Muscle of leg (tissue), 11 donors: ENCODE measurements around the gene TRAF2. TPM values are rescaled to one million over a fixed set of nuclear protein-coding genes. Genes with fewer than 3 reads are reported as not detected.

Source experiments
- DNase-seq: peaks from one replicate; pipeline ENCODE4 v3.0.0; 2013
- H3K27ac ChIP-seq: one replicate; pipeline ENCODE4 v1.5.1; 2013; ENCODE audit warnings: mild to moderate bottlenecking, low read length, control low read depth
- H3K27me3 ChIP-seq: one replicate; pipeline ENCODE4 v1.6.1; 2013; ENCODE audit warnings: low read length; ENCODE audit not compliant: control insufficient read depth, insufficient read depth
- H3K36me3 ChIP-seq: one replicate; pipeline ENCODE4 v1.6.1; 2013; ENCODE audit warnings: low read length; ENCODE audit not compliant: control insufficient read depth, insufficient read depth
- H3K4me1 ChIP-seq: one replicate; pipeline ENCODE4 v1.6.1; 2013; ENCODE audit warnings: low read length; ENCODE audit not compliant: control insufficient read depth, insufficient read depth
- H3K4me3 ChIP-seq: one replicate; pipeline ENCODE4 v1.5.1; 2013; ENCODE audit warnings: low read length, control low read depth
- H3K9me3 ChIP-seq: replicated peaks from 2 replicates; pipeline ENCODE4 v1.6.1; 2013; ENCODE audit warnings: low read depth, low read length; ENCODE audit not compliant: control insufficient read depth
- WGBS: methylation state at CpG from one replicate; pipeline ENCODE4 v1.1.5; 2013; ENCODE audit warnings: missing lambda C conversion rate; ENCODE audit not compliant: insufficient coverage; 5-methylcytosine and 5-hydroxymethylcytosine counted together
- polyA plus RNA-seq, 8 donors: library from polyadenylated mRNA; unstranded; fragments of 120-200 nt; gene quantifications; one replicate each; pipeline versions ENCODE4 v1.2.1 to v1.2.3, GENCODE V29; 2013; ENCODE audit warnings: inconsistent platforms in 1 of 8, low replicate concordance in 1 of 8; ENCODE audit not compliant: insufficient read length in 8 of 8, insufficient read depth in 1 of 8
- total RNA-seq: library from RNA; stranded (reverse); fragments of 120-200 nt; gene quantifications from one replicate; pipeline ENCODE4 v1.2.4, GENCODE V29; 2013

The TRAF2 gene
- total and polyA plus RNA-seq, 9 donors = 5.4 to 11.9 (median 10.1) TPM

DNA sequence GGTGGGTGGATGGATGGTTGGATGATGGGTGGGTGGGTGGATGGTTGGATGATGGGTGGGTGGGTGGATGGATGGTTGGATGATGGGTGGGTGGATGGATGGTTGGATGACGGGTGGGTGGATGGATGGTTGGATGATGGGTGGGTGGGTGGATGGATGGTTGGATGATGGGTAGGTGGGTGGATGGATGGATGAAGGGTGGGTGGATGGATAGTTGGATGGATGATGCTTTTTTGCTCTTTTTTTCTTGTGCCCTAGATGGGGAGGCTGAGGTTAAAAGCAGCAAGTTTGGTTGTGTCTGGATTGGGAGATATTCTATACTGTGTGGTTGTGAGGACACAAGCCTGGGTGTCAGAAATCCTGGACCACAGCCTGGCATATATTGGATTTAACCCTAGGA lies 71.1 kb downstream of the TRAF2 start:
- Histone ChIP-seq H3K27ac (no peak overlapping the region), H3K27me3 (no peaks in the 10 kb centered on the region), H3K4me3 (no peak overlapping the region), H3K36me3 (no peaks in the 10 kb centered on the region), H3K9me3 (no peaks in the 10 kb centered on the region), H3K4me1 (peaks cover 18% of the 10 kb centered on the region)
- WGBS = 100% methylated on average over 1 of the region's 1 CpG
- no peak for DNase-seq

DNA sequence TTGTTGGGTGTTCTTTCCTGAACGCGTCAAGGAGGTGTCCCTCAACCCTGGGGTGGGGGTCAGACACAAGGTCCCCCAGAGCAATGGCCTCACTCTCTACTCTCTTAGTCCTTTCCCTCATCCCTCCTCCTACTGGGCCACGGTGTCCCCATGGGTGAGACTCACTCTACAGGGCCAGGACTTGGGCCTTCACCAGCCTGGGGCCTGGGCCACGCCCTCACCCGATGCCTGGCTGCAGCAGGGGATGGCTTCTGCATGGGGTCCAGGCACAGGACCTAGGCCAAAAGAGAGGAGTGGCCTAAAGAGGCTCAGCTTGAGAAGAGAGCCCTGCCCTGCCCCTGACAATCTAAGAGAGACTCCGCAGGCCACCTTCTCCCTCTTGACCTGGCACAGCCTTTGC lies 71.6 kb downstream of the TRAF2 start:
- Histone ChIP-seq H3K4me1 (peaks cover 18% of the 10 kb centered on the region), H3K27me3 (no peaks in the 10 kb centered on the region), H3K4me3 (no peak overlapping the region), H3K27ac (no peak overlapping the region), H3K9me3 (no peaks in the 10 kb centered on the region), H3K36me3 (no peaks in the 10 kb centered on the region)
- DNase-seq = no peak
- 75% methylated on average over 3 of the region's 6 CpGs for whole genome bisulfite sequencing

DNA sequence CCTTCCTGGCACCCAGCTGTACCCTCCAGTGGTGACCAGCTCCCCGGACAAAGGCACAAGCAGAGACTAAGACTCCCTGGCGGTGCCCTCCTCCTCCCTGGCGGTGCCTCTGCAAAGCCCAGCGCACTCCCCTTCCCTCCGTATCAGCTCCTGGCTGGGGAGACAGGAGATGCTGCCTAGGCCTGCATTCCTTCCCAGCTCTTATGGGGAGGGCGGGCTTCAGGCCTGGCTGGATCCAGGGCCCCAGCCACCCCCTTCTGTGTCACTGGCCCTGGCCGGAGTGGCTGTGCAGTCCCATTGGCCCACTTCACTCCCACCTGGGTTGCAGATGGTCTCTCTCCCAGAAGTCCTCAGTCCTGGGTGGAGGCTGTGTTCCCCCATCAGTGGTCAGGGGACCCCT lies 72.2 kb downstream of the TRAF2 start:
- no peak for DNase-seq
- 87% methylated on average over 4 of the region's 7 CpGs for WGBS
- Histone ChIP-seq H3K9me3 (no peaks in the 10 kb centered on the region), H3K27ac (no peak overlapping the region), H3K4me1 (peaks cover 23% of the 10 kb centered on the region), H3K4me3 (no peak overlapping the region), H3K36me3 (no peaks in the 10 kb centered on the region), H3K27me3 (peaks cover 2% of the 10 kb centered on the region)

DNA sequence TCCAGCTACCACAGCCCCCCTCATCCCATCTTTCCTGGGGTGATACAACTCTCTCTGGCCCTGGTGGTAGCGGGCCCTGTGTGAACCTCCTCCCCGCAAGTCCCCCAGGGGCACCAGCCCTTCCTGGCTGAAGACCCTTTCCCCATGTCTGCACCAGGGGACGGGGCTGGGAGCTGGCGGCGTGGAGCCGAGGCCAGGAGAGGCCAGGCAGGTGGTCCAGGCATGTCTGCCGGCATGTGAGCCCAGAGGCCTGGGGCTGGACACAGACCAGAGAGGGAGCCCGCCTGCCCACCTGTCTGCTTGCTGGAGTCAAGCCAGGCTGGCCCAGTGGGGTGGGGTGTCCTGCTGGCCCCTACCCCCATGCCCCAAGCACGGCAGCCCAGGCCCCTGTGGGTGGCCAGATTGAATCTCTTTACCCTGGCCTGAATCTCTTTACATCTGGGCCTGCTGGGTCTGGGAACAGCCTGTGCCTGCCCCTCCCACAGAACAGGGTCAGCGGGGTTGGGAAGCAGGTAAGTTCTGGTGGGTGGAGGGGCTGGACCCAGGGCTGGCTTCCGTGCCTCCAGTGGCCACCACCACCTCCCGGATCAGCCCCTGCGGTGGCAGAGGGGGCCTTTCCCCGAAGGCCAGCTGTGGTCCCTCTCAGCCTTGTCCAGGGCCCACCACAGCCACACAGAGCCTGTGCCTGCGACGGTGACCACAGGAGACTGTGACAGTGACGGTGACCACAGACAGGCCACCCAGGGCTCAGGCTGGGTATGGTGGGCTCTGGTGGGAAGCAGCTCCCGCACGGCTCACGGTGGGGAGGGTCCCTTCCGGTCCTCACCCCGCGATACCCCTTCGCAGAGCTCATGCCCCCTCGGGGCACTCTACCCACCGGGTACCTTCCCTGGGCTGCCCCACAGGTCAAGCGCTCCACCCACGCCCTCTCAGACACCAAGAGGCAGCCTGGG lies 72.9 kb downstream of the TRAF2 start:
- no peaks in the 10 kb centered on the region for H3K9me3 ChIP-seq
- no peak overlapping the region for H3K4me3 ChIP-seq
- no peak overlapping the region for H3K27ac ChIP-seq
- 76% methylated on average over 20 of the region's 28 CpGs for WGBS
- DNase-seq = no peak
- peaks cover 26% of the 10 kb centered on the region for H3K4me1 ChIP-seq
- no peaks in the 10 kb centered on the region for H3K36me3 ChIP-seq
- peaks cover 2% of the 10 kb centered on the region for H3K27me3 ChIP-seq

DNA sequence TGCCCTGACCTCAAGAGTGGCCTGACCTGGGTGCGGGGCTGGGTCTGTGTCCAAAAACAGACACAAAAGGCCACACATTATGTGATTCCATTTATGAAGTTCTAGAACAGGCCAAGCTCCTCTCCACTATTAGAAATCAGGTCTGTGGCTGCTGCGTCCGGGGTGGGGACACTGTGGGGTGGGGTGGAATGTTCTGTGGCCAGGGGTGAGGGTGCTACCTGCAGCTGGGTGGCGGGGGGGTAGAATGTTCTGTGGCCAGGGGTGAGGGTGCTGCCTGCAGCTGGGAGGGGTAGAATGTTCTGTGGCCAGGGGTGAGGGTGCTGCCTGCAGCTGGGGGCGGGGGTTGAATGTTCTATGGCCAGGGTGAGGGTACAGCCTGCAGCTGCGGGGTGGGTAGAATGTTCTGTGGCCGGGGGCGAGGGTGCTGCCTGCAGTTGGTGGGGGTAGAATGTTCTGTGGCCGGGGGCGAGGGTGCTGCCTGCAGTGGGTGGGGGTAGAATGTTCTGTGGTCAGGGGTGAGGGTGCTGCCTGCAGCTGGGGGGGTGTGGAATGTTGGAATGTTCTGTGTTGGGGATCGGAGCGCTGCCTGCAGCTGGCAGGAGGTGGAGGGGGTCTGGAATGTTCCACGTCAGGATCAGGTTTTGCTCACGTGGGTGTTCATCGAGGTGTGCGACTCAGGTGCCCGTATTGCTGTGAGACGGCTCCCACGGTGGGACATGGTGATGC lies 74.1 kb downstream of the TRAF2 start:
- H3K27ac ChIP-seq = no peak overlapping the region

DNA sequence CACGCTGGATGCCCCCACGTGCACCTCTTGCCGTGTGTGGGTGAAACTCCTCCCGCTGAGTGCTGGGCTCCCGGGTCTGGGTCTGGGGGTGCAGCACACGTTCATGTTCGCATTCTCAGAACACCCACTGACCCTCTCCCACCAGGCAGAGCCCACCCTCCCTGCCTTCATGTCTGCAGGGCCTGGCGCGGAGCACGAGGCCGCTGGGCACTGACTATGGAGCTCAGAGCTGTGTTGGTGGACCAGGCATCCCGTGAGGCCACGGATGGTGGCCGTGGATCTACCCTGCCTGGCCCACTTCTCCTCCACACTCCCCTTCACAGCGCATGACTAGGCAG lies 74.6 kb downstream of the TRAF2 start:
- Histone ChIP-seq H3K4me3 (no peak overlapping the region), H3K36me3 (no peaks in the 10 kb centered on the region), H3K9me3 (no peaks in the 10 kb centered on the region), H3K27ac (no peak overlapping the region), H3K27me3 (peaks cover 5% of the 10 kb centered on the region), H3K4me1 (peaks cover 32% of the 10 kb centered on the region)
- no peak for DNase-seq
- 69% methylated on average over 9 of the region's 15 CpGs for WGBS

More for the DNA sequence above, 74.1 kb downstream of the TRAF2 start:
- no peaks in the 10 kb centered on the region for H3K36me3 ChIP-seq
- no peak for DNase-seq
- 73% methylated on average over 10 of the region's 19 CpGs for WGBS
- peaks cover 2% of the 10 kb centered on the region for H3K27me3 ChIP-seq
- H3K4me3 ChIP-seq = no peak overlapping the region
- H3K4me1 ChIP-seq = peaks cover 28% of the 10 kb centered on the region
- H3K9me3 ChIP-seq = no peaks in the 10 kb centered on the region

DNA sequence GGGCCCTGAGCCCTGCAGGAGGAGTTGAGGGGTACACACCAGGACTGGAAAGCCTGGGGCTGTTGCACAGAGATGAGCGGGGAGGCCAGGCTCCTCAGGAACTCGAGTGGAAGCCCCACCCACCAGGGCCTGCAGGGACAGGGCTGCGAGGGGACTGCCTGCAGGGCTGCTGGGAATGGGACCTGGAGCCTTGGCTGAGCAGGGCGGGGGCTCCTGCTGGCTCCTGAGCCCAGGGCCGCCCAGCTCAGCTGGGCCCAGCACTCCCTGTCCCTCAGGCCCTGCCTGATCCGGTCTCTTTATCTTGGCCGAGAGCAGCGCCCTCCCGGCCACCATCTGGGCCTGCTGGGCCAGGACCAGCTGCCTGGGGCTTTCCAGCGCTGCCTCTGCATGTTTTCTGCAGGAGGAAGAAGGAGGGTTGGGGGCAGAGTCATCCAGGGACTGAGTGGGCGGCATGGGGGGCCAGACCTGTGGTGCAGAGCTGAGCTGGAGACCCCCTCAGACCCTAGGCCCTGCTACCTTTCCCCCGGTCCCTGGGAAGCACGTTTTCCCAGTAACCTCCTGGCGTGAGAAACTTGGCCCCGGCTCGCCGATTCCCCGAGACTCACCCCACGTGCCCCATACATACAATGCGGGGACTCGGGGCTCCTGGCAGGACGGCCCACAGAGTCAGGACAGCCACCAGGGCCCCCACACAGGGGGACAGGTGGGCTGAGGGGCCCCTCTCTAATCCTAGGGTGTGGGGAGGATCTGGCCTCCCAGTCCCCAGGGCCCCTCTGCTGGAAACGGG lies 75.2 kb downstream of the TRAF2 start:
- H3K27ac ChIP-seq = no peak overlapping the region
- WGBS = 46% methylated on average over 18 of the region's 23 CpGs
- H3K27me3 ChIP-seq = peaks cover 10% of the 10 kb centered on the region
- H3K36me3 ChIP-seq = no peaks in the 10 kb centered on the region
- peak; percentile 76 for DNase-seq
- no peak overlapping the region for H3K4me3 ChIP-seq
- peaks cover 36% of the 10 kb centered on the region for H3K4me1 ChIP-seq
- H3K9me3 ChIP-seq = no peaks in the 10 kb centered on the region

DNA sequence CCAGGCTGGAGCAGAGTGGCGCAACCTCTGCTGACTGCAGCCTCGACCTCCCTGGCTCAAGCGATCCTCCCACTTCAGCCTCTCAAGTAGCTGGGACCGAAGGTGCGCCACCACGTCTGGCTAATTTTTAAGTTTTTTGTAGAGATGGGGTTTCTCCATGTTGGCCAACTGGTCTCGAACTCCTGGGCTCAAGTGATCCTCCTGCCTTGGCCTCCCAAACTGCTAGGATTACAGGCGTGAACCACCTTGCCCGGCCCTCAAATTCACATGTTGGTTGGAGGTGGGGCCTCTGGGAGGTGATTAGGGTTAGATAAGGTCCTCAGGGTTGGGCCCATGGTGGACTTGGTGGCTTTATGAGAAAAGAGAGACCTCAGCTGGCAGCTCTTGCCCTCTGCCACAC lies 75.8 kb downstream of the TRAF2 start:
- no peak overlapping the region for H3K27ac ChIP-seq
- 100% methylated on average over 2 of the region's 9 CpGs for WGBS
- H3K36me3 ChIP-seq = no peaks in the 10 kb centered on the region
- H3K27me3 ChIP-seq = peaks cover 10% of the 10 kb centered on the region
- no peak overlapping the region for H3K4me3 ChIP-seq
- H3K9me3 ChIP-seq = no peaks in the 10 kb centered on the region
- H3K4me1 ChIP-seq = peaks cover 36% of the 10 kb centered on the region
- DNase-seq = no peak

DNA sequence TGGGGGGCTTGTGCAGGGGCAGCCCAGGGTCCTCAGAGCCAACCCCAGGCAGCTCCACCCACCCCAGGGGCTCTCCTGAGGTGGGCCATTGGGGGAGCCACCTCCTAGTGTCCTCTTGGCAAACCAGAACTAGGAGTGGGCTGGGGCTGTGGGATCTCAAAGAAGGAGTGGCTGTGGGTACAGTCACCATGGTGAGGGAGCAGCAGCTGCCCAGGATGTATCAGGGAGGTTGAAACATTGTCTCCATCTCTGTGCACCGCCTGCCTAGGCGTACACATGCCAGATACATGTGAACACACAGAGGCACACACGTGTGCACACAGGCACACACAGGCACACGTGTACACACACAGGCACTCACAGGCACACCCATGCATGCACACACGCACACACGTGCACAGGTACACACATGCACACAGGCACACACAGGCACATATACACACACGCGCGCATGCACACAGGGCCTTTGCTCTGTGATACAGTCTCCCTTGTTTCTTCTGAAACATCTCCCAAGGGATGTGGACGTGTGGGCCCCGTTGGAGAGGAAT lies 76.5 kb downstream of the TRAF2 start:
- Histone ChIP-seq H3K9me3 (no peaks in the 10 kb centered on the region), H3K27me3 (peaks cover 10% of the 10 kb centered on the region), H3K4me3 (no peak overlapping the region), H3K4me1 (peaks cover 36% of the 10 kb centered on the region), H3K27ac (no peak overlapping the region), H3K36me3 (no peaks in the 10 kb centered on the region)
- DNase-seq = no peak
- 84% methylated on average over 5 of the region's 11 CpGs for WGBS
